ENCODE measurements around the gene CYTH1.

CYTH1 gene

GRCh38 chr17:78716814-78717393, 65.2 kb downstream of the CYTH1 start:
- DNase-seq (ENCODE audit: low read depth in 2 of 2), result no peak

DNA sequence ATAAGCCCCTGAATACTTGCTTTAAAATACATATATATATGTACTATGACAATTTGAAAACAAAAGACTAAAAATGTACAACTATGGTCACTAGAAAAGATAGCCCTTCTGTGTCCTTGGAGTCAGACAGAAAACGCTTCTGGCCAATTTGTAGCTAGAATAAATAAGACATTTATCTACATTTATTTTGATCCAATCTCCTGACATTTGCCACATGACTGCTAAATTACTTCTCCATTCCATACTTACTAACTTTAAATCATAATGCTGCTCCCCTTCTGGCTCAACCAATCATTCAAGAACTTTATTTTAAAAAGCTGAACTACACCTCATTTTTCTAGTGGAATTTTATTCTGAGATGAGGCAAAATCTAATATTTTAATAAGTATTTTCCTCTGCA, 65.8 kb downstream of the CYTH1 start:
- no peak for DNase-seq (ENCODE audit: low read depth in 2 of 2)

DNA sequence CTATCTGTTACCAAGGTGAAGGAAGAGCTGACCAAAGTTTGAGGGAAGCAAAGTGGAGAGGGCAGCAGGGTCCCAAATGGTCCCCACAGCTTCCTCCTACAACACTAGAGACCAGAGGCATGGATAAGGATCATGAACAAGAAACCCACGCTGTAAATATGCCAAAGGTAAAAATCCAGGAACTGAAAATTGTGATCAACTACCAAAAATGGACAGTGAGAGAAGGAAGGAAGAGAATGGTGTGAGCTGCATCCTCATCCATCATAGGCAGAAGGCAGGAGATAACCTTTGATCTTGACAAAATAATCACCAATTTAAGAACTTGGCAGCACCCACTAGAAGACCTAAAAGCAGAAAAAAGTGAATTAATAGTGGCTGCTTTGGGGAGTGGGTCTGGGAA, 66.2 kb downstream of the CYTH1 start:
- DNase-seq (ENCODE audit: low read depth in 2 of 2), result no peak

- DNase-seq (ENCODE audit: low read depth in 2 of 2), result no peak
These were observed 66.9 kb downstream of the CYTH1 start for GRCh38 chr17:78715000-78715771.

- no peak for DNase-seq (ENCODE audit: low read depth in 2 of 2)
These were observed 67.5 kb downstream of the CYTH1 start for GRCh38 chr17:78714534-78714933.

DNA sequence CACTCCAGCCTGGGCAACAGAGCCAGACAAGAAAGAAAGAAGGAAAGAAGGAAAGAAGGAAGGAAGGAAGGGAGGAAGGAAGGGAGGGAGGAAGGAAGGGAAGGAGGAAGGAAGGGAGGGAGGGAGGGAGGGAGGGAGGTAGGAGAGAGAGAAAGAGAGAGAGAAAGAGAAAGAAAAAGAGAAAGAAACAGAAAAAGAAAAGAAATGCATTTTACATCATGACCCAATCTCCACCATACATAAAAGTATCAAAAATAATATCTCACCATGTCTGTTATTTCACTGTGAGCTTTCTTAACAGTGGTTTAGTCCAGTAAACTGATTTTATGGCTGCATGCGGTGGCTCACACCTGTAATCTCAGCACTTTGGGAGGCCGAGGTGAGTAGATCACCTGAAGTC, 70.0 kb downstream of the CYTH1 start:
- DNase-seq (ENCODE audit: low read depth in 2 of 2), result no peak

- DNase-seq (ENCODE audit: low read depth in 2 of 2), result no peak
These were observed 71.5 kb downstream of the CYTH1 start for GRCh38 chr17:78710607-78711006.

- DNase-seq (ENCODE audit: low read depth in 2 of 2), result no peak
These were observed 72.3 kb downstream of the CYTH1 start for GRCh38 chr17:78709751-78710181.

DNA sequence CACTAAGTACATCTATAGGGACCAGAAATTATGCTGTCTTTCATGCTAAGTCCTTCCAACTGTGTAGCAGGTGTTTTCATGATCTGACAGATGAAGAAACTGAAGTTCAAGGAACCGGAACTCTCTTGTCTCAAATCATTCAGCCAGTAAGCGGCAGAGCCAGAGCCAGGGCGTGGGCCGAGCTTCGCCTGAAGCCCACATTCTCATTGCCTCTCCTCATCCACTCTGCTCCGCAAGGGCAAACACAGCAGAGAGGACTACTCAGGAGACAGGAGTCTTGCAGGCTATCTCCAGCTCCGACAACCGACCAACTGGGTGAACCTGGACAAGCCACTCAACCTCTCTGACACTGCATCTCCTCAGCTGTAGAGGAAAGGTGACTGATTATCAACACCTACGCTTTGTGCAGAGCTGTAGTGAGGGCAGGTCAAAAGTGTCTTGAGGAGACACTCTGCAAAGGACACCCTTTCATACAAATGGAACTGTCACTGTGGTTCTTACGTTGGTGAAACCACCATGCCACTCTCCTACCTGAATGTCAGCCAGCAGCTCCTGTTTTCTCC, 72.9 kb downstream of the CYTH1 start:
- peak in 1 of 2 donors; percentile 23 for DNase-seq (ENCODE audit: low read depth in 2 of 2)

DNA sequence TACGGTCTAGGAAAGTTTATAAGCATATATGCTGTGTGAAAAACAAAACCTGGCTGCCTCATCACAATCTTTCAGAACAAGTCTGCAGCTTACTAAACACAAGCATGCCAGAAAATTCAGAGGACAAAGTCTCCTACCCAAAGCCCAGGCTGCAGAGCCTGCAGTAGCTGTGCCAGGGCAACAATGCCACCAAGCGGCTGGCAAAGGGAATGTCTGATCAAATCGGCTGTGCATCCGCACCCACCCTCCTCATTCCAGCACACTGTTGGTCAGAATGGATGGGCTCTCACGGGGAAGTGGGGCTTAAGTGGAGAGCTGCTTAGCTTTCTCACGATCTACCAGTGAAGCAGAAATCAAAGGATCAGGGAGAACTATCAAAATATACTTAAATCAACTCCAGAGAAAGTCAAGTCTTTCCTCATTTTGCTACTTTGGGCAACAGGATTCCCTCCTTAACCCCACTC, 73.5 kb downstream of the CYTH1 start:
- peak in 1 of 2 donors; percentile 49 for DNase-seq (ENCODE audit: low read depth in 2 of 2)

DNA sequence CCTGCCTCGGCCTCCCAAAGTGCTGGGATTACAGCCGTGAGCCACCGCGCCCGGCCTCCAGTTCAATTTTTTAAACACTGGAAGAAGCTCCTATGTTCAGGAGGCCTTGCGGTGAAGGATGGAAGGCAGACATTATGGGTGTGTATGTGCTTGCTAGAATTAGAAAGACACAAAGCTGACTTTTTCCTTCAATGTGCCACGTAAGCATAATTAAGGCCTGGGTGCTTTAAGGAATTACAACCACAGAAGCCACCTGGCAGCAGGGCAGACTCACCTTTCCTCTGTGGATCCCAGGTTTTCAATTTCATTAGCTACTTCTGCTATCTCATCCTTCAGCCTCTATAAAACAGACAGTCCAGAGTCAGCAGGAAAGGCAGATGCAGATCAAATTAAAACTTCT, 74.2 kb downstream of the CYTH1 start:
- DNase-seq (ENCODE audit: low read depth in 2 of 2), result no peak

GRCh38 chr17:78707016-78707415, 75.1 kb downstream of the CYTH1 start:
- no peak for DNase-seq (ENCODE audit: low read depth in 2 of 2)

DNA sequence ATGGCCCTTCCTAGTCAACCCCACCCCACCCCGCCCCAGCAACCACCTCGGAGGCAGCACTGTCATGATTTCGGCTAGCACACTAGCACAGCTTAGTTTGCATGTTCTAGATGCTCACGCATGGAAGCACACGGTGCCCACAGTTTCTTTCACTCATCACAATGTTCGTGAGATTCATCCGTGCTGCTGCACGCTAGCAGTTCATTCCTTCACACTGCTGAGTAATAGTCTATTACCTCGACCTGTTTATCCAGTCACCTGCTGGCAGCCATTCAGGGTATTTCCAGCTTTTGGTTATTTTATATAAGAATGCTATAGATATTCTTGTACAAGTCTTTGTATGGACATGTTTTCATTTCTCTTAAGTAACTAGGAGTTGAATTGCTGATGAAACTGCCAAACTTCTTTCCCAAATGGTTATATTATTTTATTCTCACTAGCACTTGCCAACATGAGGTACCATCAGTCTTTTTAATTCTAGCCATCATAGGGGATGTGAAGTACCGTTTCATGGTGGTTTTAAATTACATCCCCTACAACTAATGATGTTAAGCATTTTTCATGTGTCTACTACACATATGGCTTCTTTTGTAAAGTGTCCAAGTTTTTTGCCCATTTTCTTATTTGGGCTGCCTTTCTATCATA, 75.7 kb downstream of the CYTH1 start:
- DNase-seq (ENCODE audit: low read depth in 2 of 2), result no peak

GRCh38 chr17:78705071-78705470, 77.0 kb downstream of the CYTH1 start:
- no peak for DNase-seq (ENCODE audit: low read depth in 2 of 2)

DNA sequence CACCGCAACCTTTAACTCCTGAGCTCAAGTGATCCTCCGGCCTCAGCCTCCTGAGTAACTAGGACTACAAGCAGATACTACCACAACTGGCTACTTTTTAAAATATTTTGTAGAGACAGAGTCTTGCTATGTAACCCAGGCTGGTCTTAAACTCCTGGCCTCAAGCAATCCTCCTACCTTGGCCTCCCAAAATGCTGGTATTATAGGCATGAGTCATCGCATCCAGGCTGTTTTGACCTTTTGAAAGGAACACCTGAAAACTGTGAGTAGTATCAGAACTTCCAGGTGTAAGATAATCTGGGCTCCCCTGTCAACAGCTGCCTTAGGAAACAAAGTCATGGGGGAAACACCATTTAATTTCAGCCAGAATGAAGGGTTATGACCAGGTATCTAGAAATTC, 77.5 kb downstream of the CYTH1 start:
- DNase-seq (ENCODE audit: low read depth in 2 of 2), result no peak

- no peak for DNase-seq (ENCODE audit: low read depth in 2 of 2)
These were observed 84.3 kb downstream of the CYTH1 start for GRCh38 chr17:78697554-78698343.

DNA sequence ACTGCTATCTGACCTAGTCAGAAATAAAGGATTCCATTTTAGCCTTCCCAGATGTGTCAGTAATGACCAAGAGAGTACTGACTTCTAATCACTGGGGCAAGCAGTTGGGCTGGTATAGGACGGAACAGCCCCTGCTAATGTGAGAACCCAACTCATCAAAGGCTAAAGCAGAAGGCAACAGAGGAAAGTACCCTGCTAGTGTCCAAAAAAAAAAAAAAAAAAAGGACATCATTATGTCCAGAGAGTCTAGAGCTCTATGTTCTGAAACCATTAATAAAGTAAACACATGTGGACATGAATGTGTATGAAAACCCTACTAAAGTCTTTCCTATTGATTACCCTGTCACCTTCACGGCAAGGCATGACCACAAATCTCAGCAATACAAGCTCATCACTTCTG, 85.0 kb downstream of the CYTH1 start:
- DNase-seq (ENCODE audit: low read depth in 2 of 2), result no peak

GRCh38 chr17:78696016-78696982, 85.8 kb downstream of the CYTH1 start:
- DNase-seq (ENCODE audit: low read depth in 2 of 2), result no peak

DNA sequence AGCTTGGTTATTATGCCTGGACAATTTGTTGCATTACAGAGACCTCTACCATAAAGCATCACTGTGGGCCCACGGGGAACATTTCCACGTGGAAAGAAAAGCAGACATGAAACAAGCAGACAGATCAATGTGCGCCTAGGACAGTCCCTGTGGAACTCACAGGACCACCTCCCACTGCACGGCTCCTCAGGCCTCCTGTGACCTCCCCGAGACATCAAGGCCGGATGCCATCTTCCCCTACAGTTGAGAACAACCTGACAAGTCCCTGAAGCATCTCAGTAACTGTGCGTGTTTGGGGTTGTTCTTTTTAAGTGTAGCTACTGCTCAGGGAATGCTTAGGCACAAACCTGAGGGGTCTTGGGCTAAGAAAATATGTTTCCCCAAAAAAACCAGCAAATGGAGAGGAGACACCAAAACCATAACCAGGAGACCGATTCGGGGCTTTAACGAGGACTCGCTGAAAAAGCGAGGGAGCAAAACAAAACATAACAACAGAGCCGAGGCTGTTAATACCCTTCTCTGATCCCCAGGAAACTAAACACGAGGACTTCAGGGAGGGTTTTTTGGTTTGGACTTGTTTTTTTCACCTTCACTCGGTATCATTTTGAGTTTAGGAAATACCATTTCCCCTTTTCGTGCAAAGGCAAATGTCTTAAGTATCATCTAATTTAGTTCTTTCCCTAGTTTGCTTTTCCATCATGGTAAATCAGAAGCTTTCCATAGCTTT, 87.1 kb downstream of the CYTH1 start:
- DNase-seq (ENCODE audit: low read depth in 2 of 2), result no peak

All from stimulated activated CD4-positive, alpha-beta T cell treated with anti-CD3 and anti-CD28 coated beads, Interleukin-4, amount 100 ng/mL, for 48 hours (primary cell).